WTC11 (cell line): ENCODE measurements around the gene NPEPL1. TPM values are rescaled to one million over a fixed set of nuclear protein-coding genes. Genes with fewer than 3 reads are reported as not detected.

Source experiments
- ATAC-seq: fragments of 200-7000 bp; cut with Tn5 transposase; 2 replicates; pipeline ENCODE4 v1.10.0; 2021; ENCODE audit warnings: mild to moderate bottlenecking, moderate library complexity
- CTCF ChIA-PET: fragments of 300-600 bp; sonication (Branson Sonifier 250); formaldehyde crosslinking; loops from one replicate; lab custom pipeline; 2021; ENCODE audit warnings: antibody characterized with exemption; lab: Charles Lee
- POLR2A ChIA-PET: fragments of 350-600 bp; sonication (Branson Sonifier 250); formaldehyde crosslinking; loops from one replicate; lab custom pipeline; 2021; ENCODE audit warnings: antibody characterized with exemption; lab: Charles Lee
- DNase-seq: peaks from one replicate; pipeline ENCODE4 v3.0.0; 2021; ENCODE audit warnings: low spot score
- H3K27ac Mint-ChIP-seq: 2 replicates; pipeline ENCODE4 v1.8.0; 2021; ENCODE audit warnings: mixed read lengths
- H3K27me3 Mint-ChIP-seq: 2 replicates; pipeline ENCODE4 v1.8.0; 2021; ENCODE audit warnings: low read depth, mild to moderate bottlenecking, moderate library complexity, mixed read lengths
- H3K36me3 Mint-ChIP-seq: 2 replicates; pipeline ENCODE4 v1.8.0; 2021; ENCODE audit warnings: mixed read lengths
- H3K4me1 Mint-ChIP-seq: 2 replicates; pipeline ENCODE4 v1.8.0; 2022; ENCODE audit warnings: mixed read lengths
- H3K4me3 Mint-ChIP-seq: 2 replicates; pipeline ENCODE4 v1.8.0; 2021; ENCODE audit warnings: mild to moderate bottlenecking, moderate library complexity, mixed read lengths
- H3K9me3 Mint-ChIP-seq: 2 replicates; pipeline ENCODE4 v1.8.0; 2021; ENCODE audit warnings: mixed read lengths
- GRHL2 ChIP-seq: fragments of 250-450 bp; sonication (Bioruptor Pico); IDR thresholded peaks from 2 replicates; pipeline ENCODE4 v1.8.0; 2022; ENCODE audit warnings: mild to moderate bottlenecking, moderate library complexity; ENCODE audit not compliant: insufficient replicate concordance, severe bottlenecking
- GTF2I ChIP-seq: fragments of 250-450 bp; sonication (Bioruptor Pico); conservative IDR thresholded peaks from 2 replicates; pipeline ENCODE4 v1.4.0; 2021; ENCODE audit warnings: mild to moderate bottlenecking
- JUN ChIP-seq: sonication (generic); formaldehyde crosslinking; IDR thresholded peaks from 2 replicates; pipeline ENCODE4 v1.8.0; 2023; ENCODE audit warnings: mild to moderate bottlenecking, missing genetic modification reagents
- KAT7 ChIP-seq: sonication (generic); formaldehyde crosslinking; IDR thresholded peaks from 2 replicates; pipeline ENCODE4 v1.8.1; 2023; ENCODE audit warnings: missing genetic modification reagents, mild to moderate bottlenecking, borderline replicate concordance
- RELA ChIP-seq: sonication (generic); formaldehyde crosslinking; IDR thresholded peaks from 2 replicates; pipeline ENCODE4 v1.8.1; 2022; ENCODE audit warnings: missing genetic modification reagents, mild to moderate bottlenecking, borderline replicate concordance
- SMAD3 ChIP-seq: sonication (generic); formaldehyde crosslinking; IDR thresholded peaks from 2 replicates; pipeline ENCODE4 v1.8.0; 2022; ENCODE audit warnings: missing genetic modification reagents, mild to moderate bottlenecking, borderline replicate concordance
- SMAD4 ChIP-seq: sonication (generic); formaldehyde crosslinking; IDR thresholded peaks from 2 replicates; pipeline ENCODE4 v1.8.0; 2022; ENCODE audit warnings: mild to moderate bottlenecking, missing genetic modification reagents
- ZNF219 ChIP-seq: sonication (generic); formaldehyde crosslinking; IDR thresholded peaks from 2 replicates; pipeline ENCODE4 v1.8.0; 2023; ENCODE audit warnings: missing genetic modification reagents, mild to moderate bottlenecking, borderline replicate concordance
- ZNF423 ChIP-seq: fragments of 250-450 bp; sonication (Bioruptor Pico); IDR thresholded peaks from 2 replicates; pipeline ENCODE4 v2.1.2; 2022; ENCODE audit warnings: mild to moderate bottlenecking, moderate library complexity
- total RNA-seq: library from RNA; stranded (reverse); gene quantifications from 3 replicates; pipeline ENCODE4 v1.2.3, GENCODE V29; 2021
- TF ChIP-seq, protein P1 (sequence below): fragments of 200-600 bp; IDR thresholded peaks from 2 replicates; pipeline ENCODE4 v1.8.0; 2022; ENCODE audit warnings: antibody characterized with exemption
- TF ChIP-seq, protein P2 (sequence below): sonication (generic); formaldehyde crosslinking; IDR thresholded peaks from 2 replicates; pipeline ENCODE4 v1.8.0; 2022; ENCODE audit warnings: mild to moderate bottlenecking, missing genetic modification reagents
- TF ChIP-seq, protein P3 (sequence below): sonication (generic); formaldehyde crosslinking; IDR thresholded peaks from 2 replicates; pipeline ENCODE4 v1.8.0; 2022; ENCODE audit warnings: mild to moderate bottlenecking, missing genetic modification reagents
- TF ChIP-seq, protein P4 (sequence below): sonication (generic); formaldehyde crosslinking; IDR thresholded peaks from 2 replicates; pipeline ENCODE4 v1.8.1; 2023; ENCODE audit warnings: mild to moderate bottlenecking, moderate library complexity, missing genetic modification reagents

Gene NPEPL1
- total RNA-seq, 1 experiment from 2014 or later, result 39.9 TPM

DNA sequence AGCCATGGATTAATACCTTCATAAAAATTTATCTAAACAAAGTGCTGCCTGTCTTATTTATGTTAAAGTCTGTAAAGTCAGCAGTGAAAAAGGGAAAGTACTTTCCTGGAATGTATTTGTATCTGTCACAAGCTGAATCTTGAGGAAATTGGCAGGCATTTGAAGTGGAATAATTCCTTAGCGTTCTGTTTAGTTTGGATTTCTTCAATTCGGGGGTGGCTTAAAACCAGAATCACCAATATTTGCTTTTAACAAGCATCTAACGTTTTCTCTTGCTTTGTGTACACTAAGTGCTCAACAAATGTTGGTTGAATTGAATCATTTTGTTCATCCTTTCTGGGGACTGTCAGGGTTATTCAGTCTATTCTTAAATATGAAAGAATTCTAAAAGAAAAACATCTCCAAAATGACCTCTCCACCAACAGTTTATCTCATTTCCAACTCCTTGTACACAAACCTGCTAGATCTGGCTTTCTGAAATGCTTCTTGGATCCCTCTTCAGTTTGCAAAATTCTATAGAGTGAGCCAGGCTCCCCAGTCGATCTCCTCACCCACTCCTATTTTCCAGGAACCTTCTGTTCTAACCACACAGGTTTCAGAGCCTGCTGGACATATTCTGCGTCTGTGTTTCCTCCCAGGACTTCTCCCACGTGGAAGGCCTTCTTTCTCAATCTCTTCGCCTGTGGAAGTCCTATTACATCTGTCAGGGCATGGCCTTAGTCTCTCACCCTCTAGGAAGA is 2.0 kb upstream of the NPEPL1 start:
- no peaks in the 10 kb centered on the region for H3K9me3 Mint-ChIP-seq
- peaks cover 3% of the 10 kb centered on the region; the same call in 1 of the 2 replicates for H3K36me3 Mint-ChIP-seq
- H3K27me3 Mint-ChIP-seq, result no peaks in the 10 kb centered on the region
- CTCF ChIA-PET, result interaction anchor here (0.6 to 4.4 kb wide), 10 partner anchors 20 to 1216 kb away, joined by 3 to 32 read pairs (median 6); partner anchors contain the start of genes GNAS and STX16
- POLR2A ChIA-PET, result interaction anchor here (0.6 to 1.0 kb wide), 2 partner anchors 42 to 209 kb away, joined by 3 to 6 read pairs; no protein-coding TSS in a partner anchor
- peaks cover 41% of the 10 kb centered on the region for H3K4me1 Mint-ChIP-seq
- TF ChIP-seq RELA (CRISPR knock-in tag) (no peak), ZNF219 (no peak)
- no peak for ATAC-seq
- H3K4me3 Mint-ChIP-seq, result no peak overlapping the region
- no peak for DNase-seq
- peak overlapping the region; percentile 88 for H3K27ac Mint-ChIP-seq

DNA sequence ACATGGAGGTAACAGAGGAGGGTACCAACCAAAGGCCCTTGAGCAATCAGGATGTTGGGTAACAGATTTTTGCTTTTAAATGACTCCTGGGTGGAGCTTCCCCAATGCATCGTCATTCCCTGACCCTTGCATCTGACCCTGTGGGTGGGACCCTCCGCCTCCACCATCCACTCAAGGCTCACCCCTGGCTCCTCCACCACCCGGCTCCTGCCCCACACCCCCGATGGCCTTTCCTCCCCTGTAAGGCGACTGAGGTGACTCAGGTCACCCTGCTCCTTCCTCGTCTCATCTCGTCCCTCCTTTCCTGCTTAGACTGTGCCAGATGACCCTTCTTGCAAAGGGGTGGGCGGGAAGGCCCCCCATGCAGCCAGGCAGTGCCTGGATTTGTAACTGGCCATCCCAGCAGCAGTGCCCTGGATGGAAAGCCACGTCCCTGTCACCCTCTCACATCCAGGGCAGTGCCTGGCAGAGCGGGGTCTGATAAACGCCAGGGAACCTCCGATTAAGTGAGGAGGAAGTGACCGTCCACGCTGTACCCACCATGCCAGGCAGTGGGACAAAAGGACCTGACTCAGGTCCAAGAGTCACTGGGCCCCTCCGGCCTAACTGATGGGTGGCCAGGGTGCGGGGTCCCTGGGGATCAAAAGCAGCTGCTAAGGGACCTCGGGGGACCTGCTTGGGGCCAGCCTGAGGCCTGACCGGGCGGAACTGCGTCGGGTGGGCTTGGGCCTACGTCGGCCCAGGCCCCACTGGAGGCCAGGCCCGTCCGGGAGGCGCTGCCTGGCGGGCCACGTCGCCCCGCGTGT is 624 bp upstream of the NPEPL1 start:
- no peaks in the 10 kb centered on the region for H3K9me3 Mint-ChIP-seq

DNA sequence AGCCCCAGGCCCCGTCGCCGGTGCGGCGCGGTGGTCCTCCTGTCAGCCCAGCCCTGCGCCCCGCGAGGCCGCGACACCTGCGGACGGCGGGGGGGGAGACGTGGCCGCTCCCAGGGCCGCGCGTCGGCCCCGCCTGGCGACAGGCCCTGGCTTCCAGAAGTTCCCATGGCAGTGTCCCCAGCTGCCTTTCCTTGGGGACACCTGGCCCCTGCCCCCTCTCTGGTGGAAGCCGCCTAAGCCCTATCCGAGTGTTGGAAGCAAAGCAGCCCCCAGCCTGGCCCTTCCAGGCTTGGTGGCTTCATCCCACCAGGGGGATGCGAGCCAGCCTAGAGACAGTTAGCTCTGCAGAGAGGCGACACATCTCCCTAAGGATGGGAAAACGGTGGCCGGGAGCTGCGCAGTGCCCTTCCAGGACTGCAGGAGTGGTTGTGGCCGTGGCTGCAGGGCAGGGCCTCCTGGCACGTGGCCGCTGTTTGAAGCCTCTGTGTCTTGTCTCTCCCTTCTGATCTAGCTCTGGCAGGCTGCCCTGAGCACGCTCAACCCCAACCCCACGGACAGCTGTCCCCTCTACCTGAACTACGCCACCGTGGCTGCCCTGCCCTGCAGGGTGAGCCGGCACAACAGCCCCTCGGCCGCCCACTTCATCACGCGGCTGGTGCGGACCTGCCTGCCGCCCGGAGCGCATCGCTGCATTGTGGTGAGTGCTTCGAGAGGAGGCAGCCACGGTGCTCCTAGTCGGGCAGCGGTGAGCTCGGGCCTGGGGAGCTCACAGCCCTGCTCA is 816 bp downstream of the NPEPL1 start:
- H3K4me3 Mint-ChIP-seq, result peak overlapping the region; percentile 58
- peaks cover 39% of the 10 kb centered on the region for H3K4me1 Mint-ChIP-seq
- DNase-seq (peak; percentile 45), ATAC-seq (peak; percentile 9)
- TF ChIP-seq, protein P1, sequence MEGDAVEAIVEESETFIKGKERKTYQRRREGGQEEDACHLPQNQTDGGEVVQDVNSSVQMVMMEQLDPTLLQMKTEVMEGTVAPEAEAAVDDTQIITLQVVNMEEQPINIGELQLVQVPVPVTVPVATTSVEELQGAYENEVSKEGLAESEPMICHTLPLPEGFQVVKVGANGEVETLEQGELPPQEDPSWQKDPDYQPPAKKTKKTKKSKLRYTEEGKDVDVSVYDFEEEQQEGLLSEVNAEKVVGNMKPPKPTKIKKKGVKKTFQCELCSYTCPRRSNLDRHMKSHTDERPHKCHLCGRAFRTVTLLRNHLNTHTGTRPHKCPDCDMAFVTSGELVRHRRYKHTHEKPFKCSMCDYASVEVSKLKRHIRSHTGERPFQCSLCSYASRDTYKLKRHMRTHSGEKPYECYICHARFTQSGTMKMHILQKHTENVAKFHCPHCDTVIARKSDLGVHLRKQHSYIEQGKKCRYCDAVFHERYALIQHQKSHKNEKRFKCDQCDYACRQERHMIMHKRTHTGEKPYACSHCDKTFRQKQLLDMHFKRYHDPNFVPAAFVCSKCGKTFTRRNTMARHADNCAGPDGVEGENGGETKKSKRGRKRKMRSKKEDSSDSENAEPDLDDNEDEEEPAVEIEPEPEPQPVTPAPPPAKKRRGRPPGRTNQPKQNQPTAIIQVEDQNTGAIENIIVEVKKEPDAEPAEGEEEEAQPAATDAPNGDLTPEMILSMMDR, result no peak
- TF ChIP-seq SMAD4 (CRISPR knock-in tag) (no peak), GTF2I (CRISPR knock-in tag) (no peak), KAT7 (CRISPR knock-in tag) (no peak), JUN (peak; percentile 40; the same call in 1 of the 2 replicates), SMAD3 (CRISPR knock-in tag) (no peak)
- TF ChIP-seq, protein P2, sequence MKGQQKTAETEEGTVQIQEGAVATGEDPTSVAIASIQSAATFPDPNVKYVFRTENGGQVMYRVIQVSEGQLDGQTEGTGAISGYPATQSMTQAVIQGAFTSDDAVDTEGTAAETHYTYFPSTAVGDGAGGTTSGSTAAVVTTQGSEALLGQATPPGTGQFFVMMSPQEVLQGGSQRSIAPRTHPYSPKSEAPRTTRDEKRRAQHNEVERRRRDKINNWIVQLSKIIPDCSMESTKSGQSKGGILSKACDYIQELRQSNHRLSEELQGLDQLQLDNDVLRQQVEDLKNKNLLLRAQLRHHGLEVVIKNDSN (CRISPR knock-in tag), result 0 out of 2 replicates have a peak, but pooled peaks have one; percentile 20
- TF ChIP-seq, protein P3, sequence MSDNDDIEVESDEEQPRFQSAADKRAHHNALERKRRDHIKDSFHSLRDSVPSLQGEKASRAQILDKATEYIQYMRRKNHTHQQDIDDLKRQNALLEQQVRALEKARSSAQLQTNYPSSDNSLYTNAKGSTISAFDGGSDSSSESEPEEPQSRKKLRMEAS (CRISPR knock-in tag), result 0 out of 2 replicates have a peak, but pooled peaks have one; percentile 25
- TF ChIP-seq, protein P4, sequence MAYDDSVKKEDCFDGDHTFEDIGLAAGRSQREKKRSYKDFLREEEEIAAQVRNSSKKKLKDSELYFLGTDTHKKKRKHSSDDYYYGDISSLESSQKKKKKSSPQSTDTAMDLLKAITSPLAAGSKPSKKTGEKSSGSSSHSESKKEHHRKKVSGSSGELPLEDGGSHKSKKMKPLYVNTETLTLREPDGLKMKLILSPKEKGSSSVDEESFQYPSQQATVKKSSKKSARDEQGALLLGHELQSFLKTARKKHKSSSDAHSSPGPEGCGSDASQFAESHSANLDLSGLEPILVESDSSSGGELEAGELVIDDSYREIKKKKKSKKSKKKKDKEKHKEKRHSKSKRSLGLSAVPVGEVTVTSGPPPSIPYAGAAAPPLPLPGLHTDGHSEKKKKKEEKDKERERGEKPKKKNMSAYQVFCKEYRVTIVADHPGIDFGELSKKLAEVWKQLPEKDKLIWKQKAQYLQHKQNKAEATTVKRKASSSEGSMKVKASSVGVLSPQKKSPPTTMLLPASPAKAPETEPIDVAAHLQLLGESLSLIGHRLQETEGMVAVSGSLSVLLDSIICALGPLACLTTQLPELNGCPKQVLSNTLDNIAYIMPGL (CRISPR knock-in tag), result 0 out of 2 replicates have a peak, but pooled peaks have one; percentile 15
- H3K27me3 Mint-ChIP-seq, result no peaks in the 10 kb centered on the region
- ChIA-PET POLR2A (interaction anchor here (1.1 to 1.3 kb wide), 4 partner anchors 42 to 200 kb away, joined by 3 to 5 read pairs (median 3); partner anchors contain the start of gene STX16), CTCF (interaction anchor here (1.0 to 4.4 kb wide), 10 partner anchors 19 to 212 kb away, joined by 3 to 41 read pairs (median 4); partner anchors contain the start of genes GNAS and STX16)
- H3K9me3 Mint-ChIP-seq, result no peaks in the 10 kb centered on the region
- H3K27ac Mint-ChIP-seq, result no peak overlapping the region
- H3K36me3 Mint-ChIP-seq, result peaks cover 6% of the 10 kb centered on the region; the same call in 1 of the 2 replicates

More for the DNA sequence above, 624 bp upstream of the NPEPL1 start:
- CTCF ChIA-PET, result interaction anchor here (0.6 to 4.4 kb wide), 15 partner anchors 17 to 220 kb away, joined by 3 to 41 read pairs (median 4); partner anchors contain the start of genes GNAS and STX16
- ATAC-seq, result no peak
- Mint-ChIP-seq H3K4me1 (peaks cover 41% of the 10 kb centered on the region), H3K4me3 (peak overlapping the region; percentile 0; the same call in 1 of the 2 replicates), H3K27ac (peak overlapping the region; percentile 96), H3K27me3 (no peaks in the 10 kb centered on the region), H3K36me3 (no peaks in the 10 kb centered on the region)
- no peak for TF ChIP-seq GRHL2 (CRISPR knock-in tag)
- TF ChIP-seq ZNF423 (CRISPR knock-in tag), result peak; percentile 51; the same call in 1 of the 2 replicates
- DNase-seq, result no peak
- POLR2A ChIA-PET, result interaction anchor here (0.6 to 1.0 kb wide), 3 partner anchors 121 to 292 kb away, joined by 3 to 9 read pairs (median 6); no protein-coding TSS in a partner anchor
